CD4-positive, alpha-beta T cell treated with Interleukin-4 for 4 hours (primary cell): Measurements from ENCODE around the gene GET4.
"Not testable (repeated sequence)": the region's sequence is repeated elsewhere in the genome, so short reads cannot be mapped to it uniquely, and the experiment has no call there.

Source experiments
- DNase-seq: peaks from one replicate; pipeline ENCODE4 v3.0.0-alpha.2; 2020

Gene GET4

GRCh38 chr7:845731-846130 lies 30.6 kb upstream of the GET4 start:
- no peak for DNase-seq

GRCh38 chr7:846958-847650 lies 29.2 kb upstream of the GET4 start:
- DNase-seq, result not testable (repeated sequence)

- not testable (repeated sequence) for DNase-seq
Measured at GRCh38 chr7:847728-848127, 28.6 kb upstream of the GET4 start.

- DNase-seq, result no peak
Measured at GRCh38 chr7:849145-849544, 27.2 kb upstream of the GET4 start.

GRCh38 chr7:849781-850180 lies 26.6 kb upstream of the GET4 start:
- DNase-seq, result no peak

GRCh38 chr7:851204-851603 lies 25.1 kb upstream of the GET4 start:
- DNase-seq, result no peak

- DNase-seq, result no peak
Measured at GRCh38 chr7:853366-854117, 22.8 kb upstream of the GET4 start.

GRCh38 chr7:854118-854775 lies 22.1 kb upstream of the GET4 start:
- no peak for DNase-seq

GRCh38 chr7:855686-856369 lies 20.5 kb upstream of the GET4 start:
- DNase-seq, result no peak

- no peak for DNase-seq
Measured at GRCh38 chr7:856444-857095, 19.8 kb upstream of the GET4 start.

GRCh38 chr7:857661-858060 lies 18.7 kb upstream of the GET4 start:
- no peak for DNase-seq

GRCh38 chr7:859359-860030 lies 16.9 kb upstream of the GET4 start:
- DNase-seq, result no peak

- DNase-seq, result no peak
Measured at GRCh38 chr7:860149-860548, 16.2 kb upstream of the GET4 start.

- no peak for DNase-seq
Measured at GRCh38 chr7:861222-861621, 15.1 kb upstream of the GET4 start.

- no peak for DNase-seq
Measured at GRCh38 chr7:862157-862556, 14.2 kb upstream of the GET4 start.

- no peak for DNase-seq
Measured at GRCh38 chr7:863106-863505, 13.2 kb upstream of the GET4 start.

GRCh38 chr7:865921-866320 lies 10.4 kb upstream of the GET4 start:
- DNase-seq, result no peak

GRCh38 chr7:867001-867405 lies 9.4 kb upstream of the GET4 start:
- no peak for DNase-seq

- DNase-seq, result no peak
Measured at GRCh38 chr7:867406-868188, 8.8 kb upstream of the GET4 start.

- no peak for DNase-seq
Measured at GRCh38 chr7:868189-868486, 8.2 kb upstream of the GET4 start.

GRCh38 chr7:869348-869747 lies 7.0 kb upstream of the GET4 start:
- no peak for DNase-seq
